Suprapubic skin (tissue), 3 donors: ENCODE measurements around the gene ACVR2B.

Experiments
- CTCF ChIP-seq, 2 donors: fragments of 200-600 bp in 1 of 2; fragments of 450-650 bp in 1 of 2; sonication (generic) in 1 of 2; IDR thresholded peaks; one replicate each; pipeline ENCODE4 v1.5.1; 2016 to 2019; ENCODE audit warnings: antibody characterized with exemption in 2 of 2, mild to moderate bottlenecking in 1 of 2, moderate library complexity in 1 of 2
- POLR2A ChIP-seq, 2 donors: fragments of 450-650 bp; IDR thresholded peaks; one replicate each; pipeline ENCODE4 v1.6.1; 2017; ENCODE audit warnings: antibody characterized with exemption in 2 of 2, mild to moderate bottlenecking in 2 of 2, moderate library complexity in 2 of 2

GRCh38 chr3:38480930-38481329 lies 27.2 kb downstream of the ACVR2B start:
- no peak for TF ChIP-seq CTCF (IDR thresholded peaks at IDR 0.05)
- no peak for TF ChIP-seq POLR2A (IDR thresholded peaks at IDR 0.05)
